Measurements from ENCODE around the gene HSPBAP1.
"Not testable (repeated sequence)": the region's sequence is repeated elsewhere in the genome, so short reads cannot be mapped to it uniquely, and the experiment has no call there.

HSPBAP1 gene

GRCh38 chr3:122784436-122784835, 9.2 kb downstream of the HSPBAP1 start:
- no peak for DNase-seq

GRCh38 chr3:122782804-122783203, 10.8 kb downstream of the HSPBAP1 start:
- no peak for DNase-seq

- DNase-seq, result no peak
Measured at GRCh38 chr3:122777563-122777962, 16.1 kb downstream of the HSPBAP1 start.

- no peak for DNase-seq
Measured at GRCh38 chr3:122776675-122777468, 16.8 kb downstream of the HSPBAP1 start.

GRCh38 chr3:122774564-122774963, 19.1 kb downstream of the HSPBAP1 start:
- no peak for DNase-seq

GRCh38 chr3:122773944-122774509, 19.6 kb downstream of the HSPBAP1 start:
- DNase-seq, result no peak

GRCh38 chr3:122772827-122773226, 20.8 kb downstream of the HSPBAP1 start:
- DNase-seq, result no peak

- DNase-seq, result no peak
Measured at GRCh38 chr3:122770521-122771202, 23.0 kb downstream of the HSPBAP1 start.

- no peak for DNase-seq
Measured at GRCh38 chr3:122767540-122768372, 25.9 kb downstream of the HSPBAP1 start.

GRCh38 chr3:122766430-122766829, 27.2 kb downstream of the HSPBAP1 start:
- no peak for DNase-seq

- DNase-seq, result no peak
Measured at GRCh38 chr3:122760453-122761271, 33.0 kb downstream of the HSPBAP1 start.

- no peak for DNase-seq
Measured at GRCh38 chr3:122758877-122759560, 34.6 kb downstream of the HSPBAP1 start.

- no peak for DNase-seq
Measured at GRCh38 chr3:122755491-122755890, 38.1 kb downstream of the HSPBAP1 start.

GRCh38 chr3:122754929-122755328, 38.7 kb downstream of the HSPBAP1 start:
- no peak for DNase-seq

GRCh38 chr3:122748347-122748746, 45.3 kb downstream of the HSPBAP1 start:
- DNase-seq, result no peak

GRCh38 chr3:122747295-122747694, 46.3 kb downstream of the HSPBAP1 start:
- not testable (repeated sequence) for DNase-seq

GRCh38 chr3:122745369-122746021, 48.1 kb downstream of the HSPBAP1 start:
- DNase-seq, result no peak

GRCh38 chr3:122743581-122744120, 50.0 kb downstream of the HSPBAP1 start:
- DNase-seq, result no peak

GRCh38 chr3:122742234-122742633, 51.4 kb downstream of the HSPBAP1 start:
- DNase-seq, result no peak

- no peak for DNase-seq
Measured at GRCh38 chr3:122739172-122739571, 54.5 kb downstream of the HSPBAP1 start.

Data from SIG-M5 (cell line).